IPS DF 6.9 (cell line): Measurements from ENCODE around the gene MYMK.

Experiments
- DNase-seq: peaks from one replicate; pipeline ENCODE4 v3.0.0-alpha.2; 2013; ENCODE audit warnings: low read depth, low spot score
- H3K27ac ChIP-seq: one replicate; pipeline ENCODE4 v1.5.1; 2013; ENCODE audit warnings: low read length, control low read depth
- H3K27me3 ChIP-seq: 2 replicates; pipeline ENCODE4 v1.6.1; 2013; ENCODE audit warnings: mild to moderate bottlenecking, low read length; ENCODE audit not compliant: control insufficient read depth, insufficient read depth
- H3K36me3 ChIP-seq: 2 replicates; pipeline ENCODE4 v1.6.1; 2013; ENCODE audit warnings: low read length; ENCODE audit not compliant: control insufficient read depth, insufficient read depth
- H3K4me1 ChIP-seq: 2 replicates; pipeline ENCODE4 v1.6.1; 2013; ENCODE audit warnings: low read length; ENCODE audit not compliant: control insufficient read depth, insufficient read depth
- H3K4me3 ChIP-seq: 2 replicates; pipeline ENCODE4 v1.5.1; 2013; ENCODE audit warnings: mild to moderate bottlenecking, low read length
- H3K9me3 ChIP-seq: 2 replicates; pipeline ENCODE4 v1.6.1; 2013; ENCODE audit warnings: low read length, inconsistent platforms; ENCODE audit not compliant: control insufficient read depth, insufficient read depth
- WGBS: extraction: QIAGEN DNeasy Blood & Tissue Kit; methylation state at CpG from one replicate; pipeline ENCODE4 v1.1.7; 2013; ENCODE audit warnings: mixed read lengths, missing lambda C conversion rate; ENCODE audit not compliant: insufficient read length, insufficient coverage; 5-methylcytosine and 5-hydroxymethylcytosine counted together

The MYMK gene

GRCh38 chr9:133491656-133491925 is 33.2 kb downstream of the MYMK start:
- Histone ChIP-seq H3K27ac (no peak overlapping the region), H3K4me3 (no peak overlapping the region), H3K4me1 (no peaks in the 10 kb centered on the region; the same call in 1 of the 2 replicates), H3K9me3 (no peaks in the 10 kb centered on the region), H3K36me3 (no peaks in the 10 kb centered on the region; the same call in 1 of the 2 replicates), H3K27me3 (no peaks in the 10 kb centered on the region)
- WGBS, result no CpG with 5 or more reads among the region's 8 CpGs
- DNase-seq, result no peak

- no peaks in the 10 kb centered on the region for H3K9me3 ChIP-seq
- DNase-seq, result no peak
These were observed 33.7 kb downstream of the MYMK start for GRCh38 chr9:133490865-133491655.

GRCh38 chr9:133490201-133490681 is 34.5 kb downstream of the MYMK start:
- Histone ChIP-seq H3K4me1 (no peaks in the 10 kb centered on the region; the same call in 1 of the 2 replicates), H3K36me3 (no peaks in the 10 kb centered on the region; the same call in 1 of the 2 replicates), H3K4me3 (no peak overlapping the region), H3K27me3 (no peaks in the 10 kb centered on the region), H3K9me3 (no peaks in the 10 kb centered on the region), H3K27ac (no peak overlapping the region)
- DNase-seq, result no peak
- no CpG with 5 or more reads among the region's 13 CpGs for WGBS

More at GRCh38 chr9:133490865-133491655, 33.7 kb downstream of the MYMK start:
- Histone ChIP-seq H3K36me3 (no peaks in the 10 kb centered on the region; the same call in 1 of the 2 replicates), H3K4me1 (no peaks in the 10 kb centered on the region; the same call in 1 of the 2 replicates), H3K27ac (no peak overlapping the region), H3K27me3 (no peaks in the 10 kb centered on the region), H3K4me3 (no peak overlapping the region)
- WGBS, result no CpG with 5 or more reads among the region's 12 CpGs

- DNase-seq, result no peak
- no CpG with 5 or more reads among the region's 19 CpGs for WGBS
- no peaks in the 10 kb centered on the region; the same call in 1 of the 2 replicates for H3K36me3 ChIP-seq
- H3K9me3 ChIP-seq, result no peaks in the 10 kb centered on the region
- no peak overlapping the region for H3K27ac ChIP-seq
- H3K4me1 ChIP-seq, result peaks cover 1% of the 10 kb centered on the region; the same call in 1 of the 2 replicates
- H3K27me3 ChIP-seq, result no peaks in the 10 kb centered on the region
- H3K4me3 ChIP-seq, result no peak overlapping the region
These were observed 35.2 kb downstream of the MYMK start for GRCh38 chr9:133489253-133490190.

GRCh38 chr9:133488686-133489252 is 36.0 kb downstream of the MYMK start:
- H3K36me3 ChIP-seq, result no peaks in the 10 kb centered on the region; the same call in 1 of the 2 replicates
- H3K9me3 ChIP-seq, result no peaks in the 10 kb centered on the region
- H3K27me3 ChIP-seq, result no peaks in the 10 kb centered on the region
- WGBS, result no CpG with 5 or more reads among the region's 18 CpGs
- no peak overlapping the region for H3K4me3 ChIP-seq
- H3K27ac ChIP-seq, result no peak overlapping the region
- DNase-seq, result no peak
- peaks cover 1% of the 10 kb centered on the region; the same call in 1 of the 2 replicates for H3K4me1 ChIP-seq

GRCh38 chr9:133487331-133487725 is 37.4 kb downstream of the MYMK start:
- no CpG with 5 or more reads among the region's 8 CpGs for WGBS
- no peaks in the 10 kb centered on the region for H3K27me3 ChIP-seq
- DNase-seq, result no peak
- no peaks in the 10 kb centered on the region; the same call in 1 of the 2 replicates for H3K36me3 ChIP-seq
- H3K4me3 ChIP-seq, result no peak overlapping the region
- no peaks in the 10 kb centered on the region for H3K9me3 ChIP-seq
- no peak overlapping the region for H3K27ac ChIP-seq
- 0 out of 2 replicates have a peak, but pooled peaks cover 1% of the 10 kb centered on the region for H3K4me1 ChIP-seq

- Histone ChIP-seq H3K4me1 (0 out of 2 replicates have a peak, but pooled peaks cover 1% of the 10 kb centered on the region), H3K36me3 (no peaks in the 10 kb centered on the region), H3K27ac (no peak overlapping the region), H3K27me3 (no peaks in the 10 kb centered on the region), H3K4me3 (no peak overlapping the region), H3K9me3 (no peaks in the 10 kb centered on the region)
- no peak for DNase-seq
- no CpG with 5 or more reads among the region's 25 CpGs for WGBS
These were observed 39.1 kb downstream of the MYMK start for GRCh38 chr9:133485531-133486260.

GRCh38 chr9:133484671-133485437 is 39.9 kb downstream of the MYMK start:
- no peak for DNase-seq
- Histone ChIP-seq H3K27ac (no peak overlapping the region), H3K4me1 (0 out of 2 replicates have a peak, but pooled peaks cover 1% of the 10 kb centered on the region), H3K27me3 (no peaks in the 10 kb centered on the region), H3K36me3 (no peaks in the 10 kb centered on the region), H3K4me3 (no peak overlapping the region), H3K9me3 (no peaks in the 10 kb centered on the region)
- WGBS, result no CpG with 5 or more reads among the region's 22 CpGs

- Histone ChIP-seq H3K27ac (no peak overlapping the region), H3K4me1 (0 out of 2 replicates have a peak, but pooled peaks cover 1% of the 10 kb centered on the region), H3K9me3 (no peaks in the 10 kb centered on the region), H3K36me3 (no peaks in the 10 kb centered on the region), H3K27me3 (no peaks in the 10 kb centered on the region), H3K4me3 (no peak overlapping the region)
- no CpG with 5 or more reads among the region's 9 CpGs for WGBS
- no peak for DNase-seq
These were observed 41.1 kb downstream of the MYMK start for GRCh38 chr9:133483611-133484010.
